ENCODE results near the gene CDK13. TPM values are rescaled to one million over a fixed set of nuclear protein-coding genes. Genes with fewer than 3 reads are reported as not detected.
"Not testable (repeated sequence)": the region's sequence is repeated elsewhere in the genome, so short reads cannot be mapped to it uniquely, and the experiment has no call there.

The CDK13 gene
- 10 to 100 TPM; 52.1 to 78.0 (median 72.0) TPM for polyA plus RNA-seq (ENCODE audit: insufficient read depth in 1 of 5, insufficient read length in 5 of 5, low replicate concordance in 1 of 5)
- long read RNA-seq, donor 1, full-length matches to known transcripts, result 15 of 20 reads
- long read RNA-seq, donor 1, partial matches to known transcripts, result 5 of 20 reads
- long read RNA-seq, donor 1, other reads (novel, unspliced or antisense), result 0 of 20 reads
- long read RNA-seq, donor 2, full-length matches to known transcripts, result 4 of 4 reads
- long read RNA-seq, donor 2, partial matches to known transcripts, result 0 of 4 reads
- long read RNA-seq, donor 2, other reads (novel, unspliced or antisense), result 0 of 4 reads
- long read RNA-seq, donor 3, partial matches to known transcripts, result 0 of 109 reads
- long read RNA-seq, donor 3, other reads (novel, unspliced or antisense), result 100 of 109 reads
- long read RNA-seq, donor 4, full-length matches to known transcripts, result 10 of 23 reads
- long read RNA-seq, donor 4, partial matches to known transcripts, result 13 of 23 reads
- long read RNA-seq, donor 4, other reads (novel, unspliced or antisense), result 0 of 23 reads
- long read RNA-seq, donor 5, partial matches to known transcripts, result 0 of 7 reads
- long read RNA-seq, donor 5, other reads (novel, unspliced or antisense), result 0 of 7 reads
- long read RNA-seq, donor 6, full-length matches to known transcripts, result 17 of 17 reads
- long read RNA-seq, donor 6, partial matches to known transcripts, result 0 of 17 reads
- long read RNA-seq, donor 6, other reads (novel, unspliced or antisense), result 0 of 17 reads
- long read RNA-seq, donor 7, full-length matches to known transcripts, result 8 of 14 reads
- long read RNA-seq, donor 7, partial matches to known transcripts, result 6 of 14 reads
- long read RNA-seq, donor 7, other reads (novel, unspliced or antisense), result 0 of 14 reads
- long read RNA-seq, donor 8, full-length matches to known transcripts, result 3 of 8 reads
- long read RNA-seq, donor 8, partial matches to known transcripts, result 5 of 8 reads
- long read RNA-seq, donor 8, other reads (novel, unspliced or antisense), result 0 of 8 reads

- peak; percentile 75 to 84 for DNase-seq
These were observed at the start of gene CDK13 for GRCh38 chr7:39949971-39950472. TSS of gene CDK13 (plus strand) at chr7:39950256. CDS start at chr7:39950642, 386 bp downstream.

GRCh38 chr7:39904077-39904486, 46.0 kb upstream of the CDK13 start:
- DNase-seq, result no peak

GRCh38 chr7:39908141-39908540, 41.9 kb upstream of the CDK13 start:
- no peak for DNase-seq

GRCh38 chr7:39908973-39909372, 41.1 kb upstream of the CDK13 start:
- no peak for DNase-seq

- no peak for DNase-seq
These were observed 40.5 kb upstream of the CDK13 start for GRCh38 chr7:39909526-39909925.

GRCh38 chr7:39910108-39910869, 39.8 kb upstream of the CDK13 start:
- no peak for DNase-seq

- DNase-seq, result no peak
These were observed 38.9 kb upstream of the CDK13 start for GRCh38 chr7:39911167-39911566.

- not testable (repeated sequence) for DNase-seq
These were observed 34.2 kb upstream of the CDK13 start for GRCh38 chr7:39915847-39916246.

- no peak for DNase-seq
These were observed 30.4 kb upstream of the CDK13 start for GRCh38 chr7:39919646-39920045.

- no peak for DNase-seq
These were observed 28.4 kb upstream of the CDK13 start for GRCh38 chr7:39921506-39922175.

- no peak for DNase-seq
These were observed 27.5 kb upstream of the CDK13 start for GRCh38 chr7:39922580-39922979.

GRCh38 chr7:39923091-39923490, 27.0 kb upstream of the CDK13 start:
- no peak for DNase-seq

- no peak for DNase-seq
These were observed 25.9 kb upstream of the CDK13 start for GRCh38 chr7:39924122-39924521.

- no peak for DNase-seq
These were observed 23.9 kb upstream of the CDK13 start for GRCh38 chr7:39926111-39926510.

- no peak for DNase-seq
These were observed 23.0 kb upstream of the CDK13 start for GRCh38 chr7:39927018-39927417.

- no peak for DNase-seq
These were observed 15.9 kb upstream of the CDK13 start for GRCh38 chr7:39934132-39934531.

- DNase-seq, result no peak
These were observed 13.3 kb upstream of the CDK13 start for GRCh38 chr7:39936761-39937160.

GRCh38 chr7:39937366-39938153, 12.5 kb upstream of the CDK13 start:
- DNase-seq, result no peak

GRCh38 chr7:39942883-39943282, 7.2 kb upstream of the CDK13 start:
- DNase-seq, result no peak

- DNase-seq, result no peak
These were observed 3.4 kb upstream of the CDK13 start for GRCh38 chr7:39946693-39947092.
